WTC11 (cell line): Measurements from ENCODE around the gene OXSR1.

Experiments used
- CTCF ChIP-seq: fragments of 200-600 bp; IDR thresholded peaks from 2 replicates; pipeline ENCODE4 v1.8.0; 2022; ENCODE audit warnings: antibody characterized with exemption
- ESRRA ChIP-seq: sonication (generic); formaldehyde crosslinking; IDR thresholded peaks from 2 replicates; pipeline ENCODE4 v1.8.1; 2022; ENCODE audit warnings: mild to moderate bottlenecking, missing genetic modification reagents, borderline replicate concordance
- MAX ChIP-seq: sonication (generic); formaldehyde crosslinking; IDR thresholded peaks from 2 replicates; pipeline ENCODE4 v1.8.0; 2022; ENCODE audit warnings: mild to moderate bottlenecking, missing genetic modification reagents
- TP53 ChIP-seq: sonication (generic); formaldehyde crosslinking; IDR thresholded peaks from 2 replicates; pipeline ENCODE4 v1.8.1; 2023; ENCODE audit warnings: mild to moderate bottlenecking, missing genetic modification reagents

GRCh38 chr3:38205472-38205805, 40.1 kb downstream of the OXSR1 start:
- TF ChIP-seq TP53 (CRISPR knock-in tag) (no peak), MAX (no peak), CTCF (no peak), ESRRA (CRISPR knock-in tag) (no peak)
